NCI-H2227 (cell line): Measurements from ENCODE around the gene NCAM2.
A peak's percentile ranks its signal among the peaks of the same experiment; 100 is the strongest.

Source experiments
- DNase-seq: peaks from one replicate; lab custom pipeline; 2025; ENCODE audit not compliant: unreplicated experiment; lab: John Stamatoyannopoulos, UW

Gene NCAM2

GRCh38 chr21:21415741-21416140, 417.5 kb downstream of the NCAM2 start:
- no peak for DNase-seq

- DNase-seq = no peak
These were observed 436.7 kb downstream of the NCAM2 start for GRCh38 chr21:21434944-21435343.

GRCh38 chr21:21436012-21436534, 437.9 kb downstream of the NCAM2 start:
- no peak for DNase-seq

- DNase-seq = no peak
These were observed 441.6 kb downstream of the NCAM2 start for GRCh38 chr21:21439761-21440160.

GRCh38 chr21:21457077-21457476, 458.9 kb downstream of the NCAM2 start:
- no peak for DNase-seq

- no peak for DNase-seq
These were observed 460.0 kb downstream of the NCAM2 start for GRCh38 chr21:21458124-21458631.

- no peak for DNase-seq
These were observed 462.8 kb downstream of the NCAM2 start for GRCh38 chr21:21460979-21461378.

GRCh38 chr21:21463456-21463855, 465.2 kb downstream of the NCAM2 start:
- DNase-seq = peak; percentile 89

GRCh38 chr21:21464684-21465083, 466.5 kb downstream of the NCAM2 start:
- peak; percentile 77 for DNase-seq

- no peak for DNase-seq
These were observed 468.5 kb downstream of the NCAM2 start for GRCh38 chr21:21466752-21467151.

- no peak for DNase-seq
These were observed 469.8 kb downstream of the NCAM2 start for GRCh38 chr21:21468003-21468402.

GRCh38 chr21:21481239-21481638, 483.0 kb downstream of the NCAM2 start:
- DNase-seq = no peak

- DNase-seq = no peak
These were observed 510.6 kb downstream of the NCAM2 start for GRCh38 chr21:21508859-21509258.

GRCh38 chr21:21530680-21531079, 532.5 kb downstream of the NCAM2 start:
- no peak for DNase-seq

GRCh38 chr21:21547368-21547953, 549.3 kb downstream of the NCAM2 start:
- DNase-seq = peak; percentile 84

- DNase-seq = no peak
These were observed 561.3 kb downstream of the NCAM2 start for GRCh38 chr21:21559285-21560045.
